SU-DHL-6 (cell line): Measurements from ENCODE around the gene TARDBP.

ENCODE experiments used
- H2AFZ ChIP-seq: fragments of 200-600 bp; sonication (generic); 2 replicates; pipeline ENCODE4 v1.6.1; 2014; ENCODE audit warnings: low read depth, mild to moderate bottlenecking, moderate library complexity, mixed read lengths, antibody characterized with exemption, low read length; ENCODE audit not compliant: severe bottlenecking
- H3F3A ChIP-seq: fragments of 200-600 bp; shearing (Covaris generic); 2 replicates; pipeline ENCODE4 v1.6.0; 2016; ENCODE audit warnings: antibody characterized with exemption, mild to moderate bottlenecking; ENCODE audit not compliant: insufficient read depth
- H3K27ac ChIP-seq: fragments of 200-600 bp; sonication (generic); 2 replicates; pipeline ENCODE4 v1.5.1; 2016; ENCODE audit warnings: low read depth, mild to moderate bottlenecking, low read length, moderate library complexity, mixed read lengths
- H3K27me3 ChIP-seq: fragments of 200-600 bp; sonication (generic), shearing (Covaris generic); 2 replicates; pipeline ENCODE4 v1.6.0; 2014; ENCODE audit warnings: mild to moderate bottlenecking, low read length
- H3K36me3 ChIP-seq: fragments of 200-600 bp; sonication (generic); 2 replicates; pipeline ENCODE4 v1.6.1; 2014; ENCODE audit warnings: mild to moderate bottlenecking, low read length, mixed read lengths
- H3K4me2 ChIP-seq: fragments of 300-600, 200-600 bp; shearing (Covaris generic), sonication (generic); 2 replicates; pipeline ENCODE4 v1.6.0; 2014; ENCODE audit warnings: low read length, low read depth, mild to moderate bottlenecking; ENCODE audit not compliant: poor library complexity, severe bottlenecking
- H3K4me3 ChIP-seq: fragments of 200-600 bp; sonication (generic); 2 replicates; pipeline ENCODE4 v1.5.1; 2014; ENCODE audit warnings: antibody characterized with exemption, low read length, mild to moderate bottlenecking, mixed read lengths; ENCODE audit not compliant: insufficient read depth, poor library complexity, severe bottlenecking
- H3K79me2 ChIP-seq: fragments of 200-600 bp; sonication (generic); 2 replicates; pipeline ENCODE4 v1.6.1; 2014; ENCODE audit warnings: mild to moderate bottlenecking, low read length, moderate library complexity; ENCODE audit not compliant: insufficient read depth
- H3K9ac ChIP-seq: fragments of 200-600 bp; sonication (generic); 2 replicates; pipeline ENCODE4 v1.7.0; 2014; ENCODE audit warnings: mild to moderate bottlenecking, low read length
- H3K9me2 ChIP-seq: fragments of 200-600 bp; sonication (generic); replicated peaks from 2 replicates; pipeline ENCODE4 v1.6.1; 2014; ENCODE audit warnings: low read length; ENCODE audit not compliant: insufficient read depth
- H3K9me3 ChIP-seq: fragments of 200-600 bp; sonication (generic); 2 replicates; pipeline ENCODE4 v1.6.1; 2014; ENCODE audit warnings: low read length, mixed read lengths; ENCODE audit not compliant: insufficient read depth
- H4K20me1 ChIP-seq: fragments of 200-600 bp; sonication (generic); 2 replicates; pipeline ENCODE4 v1.6.1; 2014; ENCODE audit warnings: low read depth, mild to moderate bottlenecking, antibody characterized with exemption, low read length, moderate library complexity, mixed read lengths
- EZH2phosphoT487 ChIP-seq: fragments of 200-600 bp; sonication (generic), shearing (Covaris generic); conservative IDR thresholded peaks from 2 replicates; pipeline ENCODE4 v1.6.1; 2018; ENCODE audit warnings: mild to moderate bottlenecking, antibody characterized with exemption, low read length, moderate library complexity, mixed read lengths
- TF ChIP-seq, protein P1 (sequence below): fragments of 200-600 bp; sonication (generic); IDR thresholded peaks from one replicate; pipeline ENCODE4 v1.5.1; 2017; ENCODE audit warnings: antibody characterized with exemption, mild to moderate bottlenecking, low read length, moderate library complexity; ENCODE audit not compliant: insufficient read depth, poor library complexity, severe bottlenecking

The TARDBP gene

DNA sequence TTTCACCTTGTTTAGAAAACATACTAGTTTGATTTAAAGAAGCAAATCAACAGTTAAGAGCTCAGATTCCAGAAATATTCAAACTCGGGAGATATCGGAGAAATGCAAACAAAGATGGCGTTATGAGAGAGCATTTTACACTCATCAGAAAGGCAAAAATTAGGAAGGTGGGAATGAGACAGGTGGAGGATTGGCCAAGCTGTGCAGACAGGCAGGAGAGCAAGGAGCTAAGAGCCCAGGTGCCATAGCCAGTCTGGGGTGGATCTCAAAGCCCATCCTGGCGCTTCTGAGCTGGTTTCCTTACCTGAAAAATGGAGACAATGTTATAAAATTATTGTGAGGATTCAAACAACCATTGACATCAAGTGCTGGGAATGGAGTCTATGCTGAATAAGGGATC lies 19.6 kb upstream of the TARDBP start:
- H3K4me3 ChIP-seq: no peak overlapping the region
- no peaks in the 10 kb centered on the region for H3K9me3 ChIP-seq
- TF ChIP-seq EZH2phosphoT487: no peak
- TF ChIP-seq, protein P1, sequence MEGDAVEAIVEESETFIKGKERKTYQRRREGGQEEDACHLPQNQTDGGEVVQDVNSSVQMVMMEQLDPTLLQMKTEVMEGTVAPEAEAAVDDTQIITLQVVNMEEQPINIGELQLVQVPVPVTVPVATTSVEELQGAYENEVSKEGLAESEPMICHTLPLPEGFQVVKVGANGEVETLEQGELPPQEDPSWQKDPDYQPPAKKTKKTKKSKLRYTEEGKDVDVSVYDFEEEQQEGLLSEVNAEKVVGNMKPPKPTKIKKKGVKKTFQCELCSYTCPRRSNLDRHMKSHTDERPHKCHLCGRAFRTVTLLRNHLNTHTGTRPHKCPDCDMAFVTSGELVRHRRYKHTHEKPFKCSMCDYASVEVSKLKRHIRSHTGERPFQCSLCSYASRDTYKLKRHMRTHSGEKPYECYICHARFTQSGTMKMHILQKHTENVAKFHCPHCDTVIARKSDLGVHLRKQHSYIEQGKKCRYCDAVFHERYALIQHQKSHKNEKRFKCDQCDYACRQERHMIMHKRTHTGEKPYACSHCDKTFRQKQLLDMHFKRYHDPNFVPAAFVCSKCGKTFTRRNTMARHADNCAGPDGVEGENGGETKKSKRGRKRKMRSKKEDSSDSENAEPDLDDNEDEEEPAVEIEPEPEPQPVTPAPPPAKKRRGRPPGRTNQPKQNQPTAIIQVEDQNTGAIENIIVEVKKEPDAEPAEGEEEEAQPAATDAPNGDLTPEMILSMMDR: no peak
- H3K9me2 ChIP-seq: no peaks in the 10 kb centered on the region
- H3F3A ChIP-seq: no peaks in the 10 kb centered on the region
- H3K36me3 ChIP-seq: no peaks in the 10 kb centered on the region
- no peak overlapping the region for H3K4me2 ChIP-seq
- no peak overlapping the region for H3K27ac ChIP-seq
- no peak overlapping the region for H2AFZ ChIP-seq
- H3K27me3 ChIP-seq: no peaks in the 10 kb centered on the region
- no peak overlapping the region for H3K9ac ChIP-seq
- H4K20me1 ChIP-seq: no peaks in the 10 kb centered on the region
- H3K79me2 ChIP-seq: no peaks in the 10 kb centered on the region

DNA sequence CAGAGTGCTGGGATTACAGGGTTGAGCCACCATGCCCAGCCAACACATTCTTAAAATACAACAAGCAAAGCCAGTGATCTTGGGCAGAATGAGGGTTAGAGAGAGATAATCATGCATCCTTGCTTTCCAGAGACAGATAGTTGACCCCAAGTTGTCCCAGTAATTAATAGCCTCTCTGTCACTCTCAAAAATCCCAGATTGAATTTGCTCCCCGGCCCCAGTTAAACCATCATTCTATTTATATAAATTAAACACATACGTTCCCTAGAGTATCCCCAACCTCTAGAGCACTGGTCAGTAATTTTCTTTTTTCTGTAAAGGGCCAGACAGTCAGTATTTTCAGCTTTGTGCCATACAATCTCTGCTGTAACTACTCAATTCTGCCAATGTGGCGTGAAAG lies 16.4 kb upstream of the TARDBP start:
- Histone ChIP-seq H3K27ac (no peak overlapping the region), H2AFZ (no peak overlapping the region), H3K4me3 (no peak overlapping the region), H3K9me2 (no peaks in the 10 kb centered on the region), H3K27me3 (no peaks in the 10 kb centered on the region), H3K4me2 (no peak overlapping the region), H3K79me2 (no peaks in the 10 kb centered on the region), H4K20me1 (no peaks in the 10 kb centered on the region), H3K36me3 (no peaks in the 10 kb centered on the region), H3K9ac (no peak overlapping the region), H3K9me3 (no peaks in the 10 kb centered on the region), H3F3A (no peaks in the 10 kb centered on the region)
- TF ChIP-seq EZH2phosphoT487: no peak
- TF ChIP-seq, protein P1: no peak

DNA sequence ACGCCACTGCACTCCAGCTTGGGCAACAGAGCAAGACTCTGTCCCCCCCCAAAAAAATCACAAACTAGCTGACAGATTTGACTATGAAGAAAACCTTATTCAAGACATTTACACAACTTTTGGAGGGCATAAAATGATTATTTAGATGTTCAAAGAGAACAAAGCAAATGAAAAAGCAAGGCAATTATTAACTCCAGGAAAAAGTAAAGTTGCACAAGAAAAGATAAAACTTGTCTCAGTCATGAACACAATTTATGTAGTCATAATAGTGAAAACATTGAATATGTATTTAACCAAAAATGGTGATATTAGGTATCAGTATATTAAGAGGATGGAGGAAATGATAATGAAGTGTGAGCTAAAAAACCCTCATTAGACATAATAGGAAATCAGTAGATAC lies 11.9 kb upstream of the TARDBP start:
- Histone ChIP-seq H3K27me3 (no peaks in the 10 kb centered on the region), H3K9me3 (no peaks in the 10 kb centered on the region), H3K27ac (no peak overlapping the region), H3K9ac (no peak overlapping the region), H4K20me1 (no peaks in the 10 kb centered on the region), H3K4me3 (no peak overlapping the region), H2AFZ (no peak overlapping the region), H3K9me2 (no peaks in the 10 kb centered on the region), H3K36me3 (no peaks in the 10 kb centered on the region), H3F3A (no peaks in the 10 kb centered on the region), H3K4me2 (no peak overlapping the region), H3K79me2 (no peaks in the 10 kb centered on the region)
- TF ChIP-seq, protein P1: no peak
- no peak for TF ChIP-seq EZH2phosphoT487
